Activated CD4-positive, alpha-beta T cell treated with anti-CD3 and anti-CD28 coated beads, Interleukin-2, amount 10 ng/mL, durations not matched to agents 7 days and 5 days (primary cell): ENCODE measurements around the gene ZDHHC12. TPM values are rescaled to one million over a fixed set of nuclear protein-coding genes. Genes with fewer than 3 reads are reported as not detected.

ENCODE experiments used
- CTCF ChIA-PET: fragments of 350-600 bp; sonication (Branson Sonifier 250); formaldehyde crosslinking; loops from one replicate; lab custom pipeline; 2021; ENCODE audit warnings: antibody characterized with exemption; lab: Charles Lee
- POLR2A ChIA-PET: fragments of 350-600 bp; sonication (Branson Sonifier 250); formaldehyde crosslinking; loops from one replicate; lab custom pipeline; 2021; ENCODE audit warnings: antibody characterized with exemption; lab: Charles Lee
- DNase-seq: peaks from one replicate; pipeline ENCODE4 v3.0.0-alpha.2; 2020
- H3K27ac Mint-ChIP-seq: one replicate; pipeline ENCODE4 v1.8.0; 2021; ENCODE audit warnings: mild to moderate bottlenecking, moderate library complexity, mixed read lengths
- H3K27me3 Mint-ChIP-seq: one replicate; pipeline ENCODE4 v1.8.0; 2021; ENCODE audit warnings: mixed read lengths
- H3K36me3 Mint-ChIP-seq: one replicate; pipeline ENCODE4 v1.8.0; 2021; ENCODE audit warnings: low read depth, mixed read lengths
- H3K4me1 Mint-ChIP-seq: one replicate; pipeline ENCODE4 v1.8.0; 2021; ENCODE audit warnings: mixed read lengths
- H3K4me3 Mint-ChIP-seq: one replicate; pipeline ENCODE4 v1.8.0; 2021; ENCODE audit warnings: mild to moderate bottlenecking, moderate library complexity, mixed read lengths
- H3K9me3 Mint-ChIP-seq: one replicate; pipeline ENCODE4 v1.8.0; 2021; ENCODE audit warnings: mixed read lengths
- total RNA-seq, 2 experiments: library from RNA; stranded (reverse); gene quantifications; one replicate each; pipeline ENCODE4 v1.2.3, GENCODE V29; 2021

The ZDHHC12 gene
- total RNA-seq, 2 experiments from 2014 or later, result 86.3 to 91.5 TPM

DNA sequence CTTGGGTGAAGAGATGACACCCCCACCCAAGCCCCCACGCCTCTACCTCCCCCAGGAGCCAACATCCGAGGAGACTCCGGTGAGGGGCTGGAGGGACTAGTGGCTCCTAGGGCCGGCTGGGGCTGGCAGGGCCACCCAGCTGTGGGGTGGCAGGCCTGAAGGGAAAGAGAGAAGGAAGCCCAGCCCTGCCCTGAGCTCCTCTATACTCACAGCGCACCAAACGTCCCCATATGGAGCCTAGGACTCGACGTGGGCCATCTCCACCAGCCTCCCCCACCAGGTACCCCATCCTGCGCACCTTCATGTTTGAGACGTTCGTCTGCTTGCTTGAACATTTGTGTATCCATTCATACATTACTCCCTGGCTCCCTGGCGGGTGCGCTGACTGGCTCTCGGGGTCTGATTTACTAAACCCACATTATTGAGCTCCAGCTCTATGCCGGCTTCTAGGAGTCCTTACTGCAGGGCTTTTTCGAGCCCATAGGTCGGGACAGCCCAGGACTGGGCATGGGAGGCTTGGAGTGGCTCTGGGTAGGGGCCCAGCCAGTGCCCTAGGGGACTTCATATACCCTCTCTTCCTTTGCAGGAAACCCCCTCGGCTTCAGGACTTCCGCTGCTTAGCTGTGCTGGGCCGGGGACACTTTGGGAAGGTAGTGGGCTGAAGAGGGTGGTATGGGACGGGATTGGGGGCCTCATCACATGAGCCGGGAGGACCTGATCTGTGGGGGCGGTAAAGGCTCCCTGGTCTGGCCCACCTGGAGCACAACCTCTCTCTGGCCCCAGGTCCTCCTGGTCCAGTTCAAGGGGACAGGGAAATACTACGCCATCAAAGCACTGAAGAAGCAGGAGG, 9.1 kb downstream of the ZDHHC12 start:
- Mint-ChIP-seq H3K27me3 (no peaks in the 10 kb centered on the region), H3K27ac (no peak overlapping the region), H3K9me3 (no peaks in the 10 kb centered on the region), H3K4me3 (no peak overlapping the region), H3K4me1 (no peaks in the 10 kb centered on the region), H3K36me3 (peaks cover 1% of the 10 kb centered on the region)
- POLR2A ChIA-PET, result no interaction called here
- CTCF ChIA-PET, result interaction anchor here (1.7 to 2.9 kb wide), 2 partner anchors 13 to 23 kb away, joined by 5 to 9 read pairs; partner anchors contain the start of gene PKN3
- no peak for DNase-seq

DNA sequence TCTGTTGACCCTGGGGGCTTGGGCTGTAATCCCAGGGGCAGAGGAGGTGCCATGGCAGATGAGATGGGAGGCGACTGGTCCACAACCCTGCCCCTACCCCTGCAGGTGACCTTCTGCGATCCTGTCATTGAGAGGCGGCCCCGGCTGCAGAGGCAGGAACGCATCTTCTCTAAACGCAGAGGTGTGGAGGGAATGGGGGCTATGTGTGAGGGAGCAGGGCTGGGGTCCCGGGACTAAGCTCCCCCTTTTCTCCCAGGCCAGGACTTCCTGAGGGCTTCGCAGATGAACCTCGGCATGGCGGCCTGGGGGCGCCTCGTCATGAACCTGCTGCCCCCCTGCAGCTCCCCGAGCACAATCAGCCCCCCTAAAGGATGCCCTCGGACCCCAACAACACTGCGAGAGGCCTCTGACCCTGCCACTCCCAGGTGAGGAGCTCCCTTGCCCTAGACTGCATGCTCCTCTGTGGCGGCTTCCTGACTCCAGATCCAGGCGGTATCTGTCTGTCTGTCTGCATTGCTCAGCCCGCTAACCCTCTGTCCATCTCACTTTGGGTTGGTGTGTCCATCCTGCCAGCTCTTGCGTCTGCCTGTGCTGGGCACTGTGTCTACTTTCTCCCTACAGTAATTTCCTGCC, 9.9 kb downstream of the ZDHHC12 start:
- ChIA-PET CTCF (interaction anchor here (1.7 to 2.9 kb wide), 2 partner anchors 12 to 22 kb away, joined by 5 to 9 read pairs; partner anchors contain the start of gene PKN3), POLR2A (no interaction called here)
- Mint-ChIP-seq H3K4me1 (no peaks in the 10 kb centered on the region), H3K27me3 (no peaks in the 10 kb centered on the region), H3K36me3 (no peaks in the 10 kb centered on the region), H3K27ac (no peak overlapping the region), H3K4me3 (no peak overlapping the region), H3K9me3 (no peaks in the 10 kb centered on the region)
- DNase-seq, result no peak

- H3K27me3 Mint-ChIP-seq, result no peaks in the 10 kb centered on the region
- H3K4me1 Mint-ChIP-seq, result no peaks in the 10 kb centered on the region
- DNase-seq, result no peak
- H3K9me3 Mint-ChIP-seq, result no peaks in the 10 kb centered on the region
- H3K27ac Mint-ChIP-seq, result no peak overlapping the region
- CTCF ChIA-PET, result interaction anchor here (2.9 kb wide), 1 partner anchor 11 kb away, joined by 9 read pairs; the partner anchor contains the start of gene PKN3
- H3K36me3 Mint-ChIP-seq, result no peaks in the 10 kb centered on the region
- POLR2A ChIA-PET, result no interaction called here
- H3K4me3 Mint-ChIP-seq, result no peak overlapping the region
Measured at GRCh38 chr9:128713411-128713780, 10.5 kb downstream of the ZDHHC12 start.

DNA sequence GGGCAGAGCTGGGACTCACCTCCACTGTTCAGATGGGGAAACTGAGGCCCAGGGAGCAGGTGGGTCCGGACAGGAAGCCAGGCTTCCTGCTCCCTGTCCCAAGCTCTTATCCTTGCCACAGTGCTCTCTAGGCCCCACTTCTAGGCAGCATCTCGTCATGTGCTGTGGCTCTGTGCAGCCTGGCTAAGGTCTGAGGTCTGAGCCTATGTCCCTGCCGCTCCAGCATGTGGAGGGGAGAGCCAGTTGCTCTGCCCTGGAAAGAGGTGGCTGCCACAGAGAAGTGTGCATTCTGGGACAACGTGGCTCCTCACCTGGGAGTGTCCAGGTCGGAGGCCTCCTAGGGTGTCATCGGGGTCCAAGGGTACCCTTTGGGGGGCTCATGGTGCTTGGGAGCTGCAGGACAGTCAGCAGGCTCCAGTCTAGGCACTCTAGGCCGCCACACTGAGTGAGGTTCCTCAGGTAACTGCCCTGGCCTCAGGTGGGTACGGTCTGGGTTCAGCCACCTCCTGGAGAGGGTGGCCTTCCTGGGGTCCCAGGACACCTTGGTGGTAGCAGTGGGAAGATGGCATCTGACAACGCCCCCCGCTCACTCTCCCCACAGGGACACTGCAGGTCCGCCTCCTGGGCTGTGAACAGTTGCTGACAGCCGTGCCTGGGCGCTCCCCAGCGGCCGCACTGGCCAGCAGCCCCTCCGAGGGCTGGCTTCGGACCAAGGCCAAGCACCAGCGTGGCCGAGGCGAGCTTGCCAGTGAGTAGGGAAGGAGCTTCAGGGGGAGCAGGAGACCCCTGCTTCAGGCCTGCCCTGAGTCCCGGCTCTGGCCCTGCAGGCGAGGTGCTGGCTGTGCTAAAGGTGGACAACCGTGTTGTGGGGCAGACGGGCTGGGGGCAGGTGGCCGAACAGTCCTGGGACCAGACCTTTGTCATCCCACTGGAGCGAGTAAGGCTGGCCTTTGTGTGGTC, 11.2 kb downstream of the ZDHHC12 start:
- Mint-ChIP-seq H3K27me3 (no peaks in the 10 kb centered on the region), H3K27ac (no peak overlapping the region), H3K4me1 (no peaks in the 10 kb centered on the region), H3K4me3 (no peak overlapping the region), H3K36me3 (no peaks in the 10 kb centered on the region), H3K9me3 (no peaks in the 10 kb centered on the region)
- DNase-seq, result no peak
- POLR2A ChIA-PET, result no interaction called here
- CTCF ChIA-PET, result interaction anchor here (1.1 to 2.9 kb wide), 2 partner anchors 9 to 11 kb away, joined by 3 to 9 read pairs; partner anchors contain the start of gene PKN3

DNA sequence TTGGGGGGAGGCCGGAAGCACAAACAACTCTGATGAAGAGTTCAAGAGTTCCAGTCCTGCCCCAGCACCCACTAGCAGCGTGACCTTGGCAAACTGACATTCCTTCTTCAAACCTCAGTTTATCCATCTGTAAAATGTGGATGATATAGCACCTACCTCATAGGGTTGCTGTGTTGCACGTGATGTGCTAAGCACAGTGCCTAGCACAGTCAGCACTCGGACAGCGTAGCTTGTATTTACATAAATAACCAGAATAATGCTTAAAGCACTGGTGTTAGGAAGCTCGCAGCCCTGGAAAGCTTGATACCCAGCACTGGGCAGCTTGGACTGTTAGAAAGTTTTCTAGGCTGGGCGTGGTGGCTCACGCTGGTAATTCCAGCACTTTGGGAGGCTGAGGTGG, 16.5 kb downstream of the ZDHHC12 start:
- H3K4me1 Mint-ChIP-seq, result peaks cover 6% of the 10 kb centered on the region
- H3K9me3 Mint-ChIP-seq, result no peaks in the 10 kb centered on the region
- H3K27me3 Mint-ChIP-seq, result no peaks in the 10 kb centered on the region
- H3K36me3 Mint-ChIP-seq, result no peaks in the 10 kb centered on the region
- ChIA-PET CTCF (no interaction called here), POLR2A (no interaction called here)
- H3K4me3 Mint-ChIP-seq, result no peak overlapping the region
- H3K27ac Mint-ChIP-seq, result no peak overlapping the region
- no peak for DNase-seq

GRCh38 chr9:128706671-128707381, 17.1 kb downstream of the ZDHHC12 start:
- peaks cover 1% of the 10 kb centered on the region for H3K36me3 Mint-ChIP-seq
- H3K4me3 Mint-ChIP-seq, result no peak overlapping the region
- DNase-seq, result no peak
- POLR2A ChIA-PET, result no interaction called here
- H3K27ac Mint-ChIP-seq, result no peak overlapping the region
- H3K4me1 Mint-ChIP-seq, result peaks cover 9% of the 10 kb centered on the region
- H3K27me3 Mint-ChIP-seq, result no peaks in the 10 kb centered on the region
- no peaks in the 10 kb centered on the region for H3K9me3 Mint-ChIP-seq
- CTCF ChIA-PET, result interaction anchor here (0.8 to 1.2 kb wide), 3 partner anchors 10 to 11 kb away, joined by 3 read pairs; no protein-coding TSS in a partner anchor

GRCh38 chr9:128706045-128706444, 17.9 kb downstream of the ZDHHC12 start:
- peaks cover 16% of the 10 kb centered on the region for H3K4me1 Mint-ChIP-seq
- no peaks in the 10 kb centered on the region for H3K27me3 Mint-ChIP-seq
- ChIA-PET CTCF (interaction anchor here (1.1 to 1.7 kb wide), 3 partner anchors 9 to 112 kb away, joined by 3 to 6 read pairs (median 3); partner anchors contain the start of gene ENDOG), POLR2A (no interaction called here)
- H3K9me3 Mint-ChIP-seq, result no peaks in the 10 kb centered on the region
- no peak overlapping the region for H3K27ac Mint-ChIP-seq
- peaks cover 1% of the 10 kb centered on the region for H3K36me3 Mint-ChIP-seq
- H3K4me3 Mint-ChIP-seq, result no peak overlapping the region
- no peak for DNase-seq

- H3K27ac Mint-ChIP-seq, result no peak overlapping the region
- no peaks in the 10 kb centered on the region for H3K27me3 Mint-ChIP-seq
- peaks cover 1% of the 10 kb centered on the region for H3K36me3 Mint-ChIP-seq
- H3K4me3 Mint-ChIP-seq, result no peak overlapping the region
- no peaks in the 10 kb centered on the region for H3K9me3 Mint-ChIP-seq
- CTCF ChIA-PET, result interaction anchor here (0.6 to 1.7 kb wide), 5 partner anchors 9 to 253 kb away, joined by 3 to 6 read pairs (median 3); partner anchors contain the start of gene ENDOG
- POLR2A ChIA-PET, result no interaction called here
- peaks cover 16% of the 10 kb centered on the region for H3K4me1 Mint-ChIP-seq
- no peak for DNase-seq
Measured at GRCh38 chr9:128705051-128705965, 18.6 kb downstream of the ZDHHC12 start.

DNA sequence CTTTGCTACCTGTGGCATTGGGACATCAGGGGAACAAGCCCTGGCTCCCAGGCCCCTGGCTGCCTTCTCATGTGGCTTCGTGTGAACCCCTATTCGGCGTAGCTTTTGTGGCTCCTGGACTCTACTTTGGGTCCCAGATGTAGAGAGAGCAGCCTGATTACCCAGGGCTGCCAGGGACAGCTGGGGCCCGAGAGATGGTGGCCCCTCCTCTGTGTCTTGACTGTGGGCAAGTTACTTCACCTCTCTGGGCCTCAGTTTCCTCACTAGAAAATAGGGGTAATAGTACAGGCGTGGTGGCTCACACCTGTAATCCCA, 19.6 kb downstream of the ZDHHC12 start:
- H3K27me3 Mint-ChIP-seq, result no peaks in the 10 kb centered on the region
- POLR2A ChIA-PET, result no interaction called here
- peak overlapping the region; percentile 50 for H3K27ac Mint-ChIP-seq
- peak overlapping the region; percentile 76 for H3K4me3 Mint-ChIP-seq
- H3K36me3 Mint-ChIP-seq, result peaks cover 1% of the 10 kb centered on the region
- no peak for DNase-seq
- H3K4me1 Mint-ChIP-seq, result peaks cover 16% of the 10 kb centered on the region
- CTCF ChIA-PET, result interaction anchor here (1.0 to 1.7 kb wide), 5 partner anchors 21 to 363 kb away, joined by 3 to 6 read pairs (median 3); partner anchors contain the start of gene ENDOG
- H3K9me3 Mint-ChIP-seq, result no peaks in the 10 kb centered on the region

- CTCF ChIA-PET, result interaction anchor here (1.0 to 1.7 kb wide), 6 partner anchors 8 to 363 kb away, joined by 3 to 6 read pairs (median 3); partner anchors contain the start of gene ENDOG
- H3K9me3 Mint-ChIP-seq, result no peaks in the 10 kb centered on the region
- peak overlapping the region; percentile 76 for H3K4me3 Mint-ChIP-seq
- DNase-seq, result no peak
- peak overlapping the region; percentile 86 for H3K27ac Mint-ChIP-seq
- H3K27me3 Mint-ChIP-seq, result no peaks in the 10 kb centered on the region
- peaks cover 1% of the 10 kb centered on the region for H3K36me3 Mint-ChIP-seq
- peaks cover 16% of the 10 kb centered on the region for H3K4me1 Mint-ChIP-seq
- POLR2A ChIA-PET, result no interaction called here
Measured at GRCh38 chr9:128703616-128704355, 20.1 kb downstream of the ZDHHC12 start.
